ENCODE data around the gene ST3GAL3.
A peak's percentile ranks its signal among the peaks of the same experiment; 100 is the strongest.

GRCh38 chr1:43934986-43935324 is 227.6 kb downstream of the ST3GAL3 start:
- TF ChIP-seq CTCF (conservative IDR thresholded peaks at IDR 0.05) (peak; percentile 57), ZFX (IDR thresholded peaks at IDR 0.05) (no peak)

Measured in C4-2B (cell line).